Medulla oblongata (tissue), 1 donor: ENCODE results near the gene POTEB2.
"Not testable (repeated sequence)": the region's sequence is repeated elsewhere in the genome, so short reads cannot be mapped to it uniquely, and the experiment has no call there.

ENCODE experiments used
- DNase-seq: peaks from one replicate; pipeline ENCODE4 v3.0.0-alpha.2; 2015; ENCODE audit errors: extremely low spot score

The POTEB2 gene

GRCh38 chr15:20866214-20866613 lies at the start of gene POTEB2:
TSS of gene POTEB2 (minus strand) at chr15:20866314. CDS start at chr15:20866281, 33 bp downstream.
- DNase-seq = not testable (repeated sequence)

GRCh38 chr15:20879916-20880315 lies 13.8 kb upstream of the POTEB2 start:
- not testable (repeated sequence) for DNase-seq

- not testable (repeated sequence) for DNase-seq
These were observed 12.3 kb upstream of the POTEB2 start for GRCh38 chr15:20878464-20878863.

GRCh38 chr15:20877819-20878218 lies 11.7 kb upstream of the POTEB2 start:
- DNase-seq = not testable (repeated sequence)
